HCT116 (cell line): Measurements from ENCODE around the gene MICOS13. TPM values are rescaled to one million over a fixed set of nuclear protein-coding genes. Genes with fewer than 3 reads are reported as not detected.

Source experiments
- ATAC-seq: fragments of 200-7000 bp; cut with Tn5 transposase; 2 replicates; pipeline ENCODE4 v1.9.1; 2020; ENCODE audit warnings: mild to moderate bottlenecking, moderate library complexity
- BruUV-seq: library from RNA; stranded (reverse); fragments of 400-500 nt; replicated peaks from 2 replicates; lab custom pipeline; 2021; lab: Mats Ljungman, UMichigan
- CTCF ChIA-PET: fragments of 300-600 bp; sonication (Branson Sonifier 250); formaldehyde crosslinking; loops from one replicate; lab custom pipeline; 2021; ENCODE audit warnings: antibody characterized with exemption; lab: Charles Lee
- POLR2A ChIA-PET: fragments of 300-600, 350-600 bp; sonication (Branson Sonifier 250); formaldehyde crosslinking; loops from one replicate; lab custom pipeline; 2021; ENCODE audit warnings: antibody characterized with exemption; lab: Charles Lee
- RAD21 ChIA-PET, 2 experiments: fragments of 300-600 bp; sonication (Branson Sonifier 250); formaldehyde crosslinking; loops; one replicate each; lab custom pipeline; 2023; ENCODE audit warnings: low total read pairs in 2 of 2; ENCODE audit not compliant: uncharacterized antibody in 2 of 2, unreplicated experiment in 2 of 2, low non-redundant PET in 1 of 2; lab: Charles Lee
- DNase-seq: peaks from one replicate; pipeline ENCODE4 v3.0.0-alpha.2; 2010; ENCODE audit warnings: low read depth, low spot score
- H2AFZ ChIP-seq: fragments of 200-600 bp; shearing (Covaris generic), sonication (generic); 2 replicates; pipeline ENCODE4 v1.6.1; 2017; ENCODE audit warnings: low read depth, mixed run types, mixed read lengths, antibody characterized with exemption, low read length; ENCODE audit not compliant: poor library complexity, severe bottlenecking
- H3K27ac ChIP-seq: 2 replicates; pipeline ENCODE4 v1.5.1; 2012; ENCODE audit warnings: low read depth, low read length
- H3K27me3 ChIP-seq: fragments of 200-600 bp; sonication (generic); 2 replicates; pipeline ENCODE4 v1.6.1; 2016; ENCODE audit warnings: mixed run types, low read length, mixed read lengths; ENCODE audit not compliant: insufficient read depth
- H3K36me3 ChIP-seq, 2 experiments: fragments of 200-500 bp in 1 of 2; fragments of 200-600 bp in 1 of 2; sonication (Bioruptor generic) in 1 of 2; sonication (generic) in 1 of 2; 2 replicates each; pipeline versions ENCODE4 v1.5.1 to v1.6.1; 2014 to 2016; ENCODE audit warnings: low read length in 2 of 2, inconsistent platforms in 1 of 2, mixed read lengths in 1 of 2, mixed run types in 1 of 2; ENCODE audit not compliant: insufficient read depth in 2 of 2, control insufficient read depth in 1 of 2
- H3K4me1 ChIP-seq, 2 experiments: fragments of 200-600 bp in 1 of 2; sonication (generic) in 1 of 2; 2 replicates each; pipeline versions ENCODE4 v1.5.1 to v1.6.1; 2012 to 2017; ENCODE audit warnings: low read length in 2 of 2, inconsistent platforms in 1 of 2, mild to moderate bottlenecking in 1 of 2, mixed read lengths in 1 of 2, mixed run types in 1 of 2, moderate library complexity in 1 of 2; ENCODE audit not compliant: insufficient read depth in 2 of 2, control insufficient read depth in 1 of 2
- H3K4me2 ChIP-seq: fragments of 200-600 bp; sonication (generic); 2 replicates; pipeline ENCODE4 v1.6.1; 2017; ENCODE audit warnings: mixed run types, low read length, mixed read lengths
- H3K4me3 ChIP-seq, 2 experiments: fragments of 200-600 bp in 1 of 2; sonication (generic) in 1 of 2; replicated peaks in 1 of 2; 2 replicates each; pipeline ENCODE4 v1.5.1; 2011 to 2016; ENCODE audit warnings: low read length in 2 of 2, control low read depth in 1 of 2, low read depth in 1 of 2, mild to moderate bottlenecking in 1 of 2, mixed read lengths in 1 of 2, mixed run types in 1 of 2
- H3K79me2 ChIP-seq: fragments of 200-600 bp; sonication (generic); 2 replicates; pipeline ENCODE4 v1.6.1; 2017; ENCODE audit warnings: mild to moderate bottlenecking, mixed run types, low read length, moderate library complexity, mixed read lengths; ENCODE audit not compliant: insufficient read depth
- H3K9ac ChIP-seq: fragments of 200-600 bp; sonication (generic); 2 replicates; pipeline ENCODE4 v1.6.1; 2016; ENCODE audit warnings: low read length, mixed read lengths
- H3K9me2 ChIP-seq: fragments of 200-600 bp; sonication (generic), shearing (Covaris generic); 2 replicates; pipeline ENCODE4 v1.6.1; 2017; ENCODE audit warnings: mixed run types, mild to moderate bottlenecking, moderate library complexity; ENCODE audit not compliant: insufficient read depth
- H3K9me3 ChIP-seq, 2 experiments: fragments of 200-500 bp in 1 of 2; fragments of 200-600 bp in 1 of 2; sonication (Bioruptor generic) in 1 of 2; sonication (generic) in 1 of 2; 2 replicates each; pipeline ENCODE4 v1.6.1; 2014 to 2017; ENCODE audit warnings: low read length in 2 of 2, mixed read lengths in 2 of 2, inconsistent platforms in 1 of 2, low read depth in 1 of 2, mild to moderate bottlenecking in 1 of 2, mixed run types in 1 of 2, moderate library complexity in 1 of 2; ENCODE audit not compliant: control insufficient read depth in 1 of 2, insufficient read depth in 1 of 2
- H4K20me1 ChIP-seq: fragments of 200-600 bp; sonication (generic), shearing (Covaris generic); 2 replicates; pipeline ENCODE4 v1.6.1; 2017; ENCODE audit warnings: mixed run types, mild to moderate bottlenecking, moderate library complexity; ENCODE audit not compliant: insufficient read depth
- EGR1 ChIP-seq: IDR thresholded peaks from 2 replicates; pipeline ENCODE4 v1.6.1; 2012; ENCODE audit warnings: low read depth
- ELF1 ChIP-seq: IDR thresholded peaks from 2 replicates; pipeline ENCODE4 v1.6.1; 2012; ENCODE audit warnings: low read depth, borderline replicate concordance
- EZH2phosphoT487 ChIP-seq: fragments of 200-600 bp; IDR thresholded peaks from 2 replicates; pipeline ENCODE4 v1.6.1; 2018; ENCODE audit warnings: antibody characterized with exemption, borderline replicate concordance
- FOSL1 ChIP-seq: IDR thresholded peaks from 2 replicates; pipeline ENCODE4 v1.6.1; 2012; ENCODE audit warnings: low read depth
- JUND ChIP-seq: IDR thresholded peaks from 2 replicates; pipeline ENCODE4 v1.6.1; 2012
- POLR2A ChIP-seq: IDR thresholded peaks from 2 replicates; pipeline ENCODE4 v1.7.0; 2011; ENCODE audit warnings: borderline replicate concordance; ENCODE audit not compliant: insufficient read depth, insufficient read length; ENCODE audit errors: extremely low read depth
- POLR2AphosphoS5 ChIP-seq: IDR thresholded peaks from 2 replicates; pipeline ENCODE4 v1.6.1; 2011; ENCODE audit warnings: mild to moderate bottlenecking, low read depth, low read length, moderate library complexity
- SIN3A ChIP-seq: IDR thresholded peaks from 2 replicates; pipeline ENCODE4 v1.6.1; 2012; ENCODE audit warnings: low read depth
- ZNF274 ChIP-seq: fragments of 200-500 bp; sonication (Bioruptor generic); IDR thresholded peaks from 2 replicates; pipeline ENCODE4 v1.6.1; 2014; ENCODE audit warnings: mild to moderate bottlenecking, low read depth, low read length, inconsistent platforms
- intact Hi-C: fragments of 100-400 bp; cut with micrococcal nuclease; formaldehyde crosslinking; loops from 2 replicates; pipeline ENCODE4 v1.10.0; 2022
- total RNA-seq: library from RNA; stranded (reverse); gene quantifications from one replicate; pipeline ENCODE4 v1.2.1, GENCODE V29; 2021; ENCODE audit not compliant: unreplicated experiment

The MICOS13 gene
- total RNA-seq, 1 experiment from 2014 or later = 61.6 TPM

DNA sequence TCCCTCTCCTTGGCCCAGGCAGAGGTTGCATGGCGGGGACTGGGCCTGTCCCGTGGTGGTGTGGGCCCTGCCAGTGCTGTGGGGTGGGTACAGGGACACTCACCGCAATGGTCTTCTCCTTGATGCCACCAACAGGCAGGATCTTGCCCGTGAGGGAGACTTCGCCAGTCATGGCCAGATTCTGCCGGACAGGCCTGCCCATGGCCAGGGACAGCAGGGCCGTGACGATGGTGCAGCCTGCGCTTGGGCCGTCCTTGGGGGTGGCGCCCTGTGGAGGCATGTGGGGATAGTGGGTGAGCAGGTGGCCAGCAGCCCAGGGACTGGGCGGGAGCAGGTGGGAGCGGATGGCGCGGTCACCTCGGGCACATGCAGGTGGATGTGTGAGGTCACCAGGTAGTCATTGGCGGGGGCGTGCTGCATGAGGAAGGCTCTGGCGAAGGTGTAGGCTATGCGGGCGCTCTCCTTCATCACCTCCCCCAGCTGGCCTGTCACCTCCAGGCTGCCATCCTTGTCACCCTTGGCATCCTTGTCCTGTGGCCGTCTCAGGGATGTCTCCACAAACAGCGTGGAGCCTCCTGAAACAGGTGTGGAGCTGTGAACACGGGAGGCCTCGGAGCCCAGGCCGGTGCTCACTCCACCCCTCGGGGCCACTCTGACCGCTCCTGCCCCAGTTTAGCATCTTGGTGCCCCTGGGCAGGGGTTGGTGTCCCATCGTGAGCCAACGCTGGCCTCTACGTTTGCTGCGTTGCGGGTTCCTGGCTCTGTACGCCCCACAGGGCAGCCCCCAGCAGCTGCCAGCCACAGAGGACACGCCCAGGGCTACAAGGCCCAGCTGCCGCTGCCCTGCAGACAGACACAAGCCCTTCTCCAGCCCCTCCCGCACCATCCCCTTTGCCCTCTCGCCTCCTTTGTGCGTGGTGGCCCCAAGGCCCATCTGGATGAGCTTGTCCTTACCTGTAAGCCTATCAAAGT is 13.2 kb upstream of the MICOS13 start:
- TF ChIP-seq ELF1 (no peak), JUND (no peak), FOSL1 (no peak), EZH2phosphoT487 (no peak), ZNF274 (no peak), EGR1 (no peak), POLR2AphosphoS5 (peak; percentile 7; the same call in 1 of the 2 replicates), SIN3A (no peak), POLR2A (no peak)
- RAD21 ChIA-PET = no interaction called here
- BruUV-seq = no TSS peak
- Histone ChIP-seq H3K27me3 (no peaks in the 10 kb centered on the region), H3K36me3 (peaks cover 16 to 59% of the 10 kb centered on the region in 2 experiments; a peak in 3 of 4 replicates), H3K4me2 (no peak overlapping the region), H3K79me2 (peaks cover 60% of the 10 kb centered on the region), H4K20me1 (peaks cover 17% of the 10 kb centered on the region; the same call in 1 of the 2 replicates), H3K4me1 (peaks cover 4 to 28% of the 10 kb centered on the region in 2 experiments; a peak in 3 of 4 replicates), H3K4me3 (no peak overlapping the region), H3K9me2 (no peaks in the 10 kb centered on the region), H2AFZ (no peak overlapping the region), H3K27ac (peak overlapping the region; percentile 93), H3K9ac (peak overlapping the region; percentile 100; the same call in 1 of the 2 replicates), H3K9me3 (no peaks in the 10 kb centered on the region)
- DNase-seq (no peak), ATAC-seq (peak; percentile 1; the same call in 1 of the 2 replicates)
- CTCF ChIA-PET = no interaction called here
- intact Hi-C loops = no loop called here
- POLR2A ChIA-PET = no interaction called here
